HG02571 (cell line): ENCODE data around the gene TMEM45A.
"Not testable (repeated sequence)": the region's sequence is repeated elsewhere in the genome, so short reads cannot be mapped to it uniquely, and the experiment has no call there.

Experiments used
- ATAC-seq: cut with Tn5 transposase; IDR thresholded peaks from one replicate; pipeline ENCODE4 v1.9.1; 2021; ENCODE audit warnings: mild to moderate bottlenecking, moderate library complexity; ENCODE audit not compliant: unreplicated experiment

Gene TMEM45A

DNA sequence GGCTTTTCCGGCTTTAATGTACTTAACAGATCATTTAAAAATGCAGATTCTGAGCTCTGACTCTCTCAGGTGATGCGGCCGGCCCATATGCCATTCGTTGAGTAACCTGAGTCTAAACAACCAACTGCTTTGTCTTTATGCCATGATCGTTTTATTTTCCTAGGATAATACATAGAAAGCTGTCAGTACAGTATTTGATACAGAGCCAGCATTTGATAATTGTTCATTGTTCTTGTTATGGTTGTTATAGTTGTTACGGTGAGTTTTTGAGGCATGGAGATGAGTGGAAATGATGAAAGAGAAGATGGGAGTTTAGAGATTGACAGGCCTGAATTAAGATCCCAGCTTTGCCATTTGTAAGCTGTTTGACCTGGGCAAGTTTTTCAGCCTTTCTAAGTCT lies 40.0 kb downstream of the TMEM45A start:
- ATAC-seq, result no peak

- no peak for ATAC-seq
Observed at GRCh38 chr3:100533176-100533575, 40.8 kb downstream of the TMEM45A start.

GRCh38 chr3:100535610-100535943 lies 43.2 kb downstream of the TMEM45A start:
- no peak for ATAC-seq

GRCh38 chr3:100536093-100536492 lies 43.7 kb downstream of the TMEM45A start:
- no peak for ATAC-seq

GRCh38 chr3:100537646-100538338 lies 45.4 kb downstream of the TMEM45A start:
- no peak for ATAC-seq

DNA sequence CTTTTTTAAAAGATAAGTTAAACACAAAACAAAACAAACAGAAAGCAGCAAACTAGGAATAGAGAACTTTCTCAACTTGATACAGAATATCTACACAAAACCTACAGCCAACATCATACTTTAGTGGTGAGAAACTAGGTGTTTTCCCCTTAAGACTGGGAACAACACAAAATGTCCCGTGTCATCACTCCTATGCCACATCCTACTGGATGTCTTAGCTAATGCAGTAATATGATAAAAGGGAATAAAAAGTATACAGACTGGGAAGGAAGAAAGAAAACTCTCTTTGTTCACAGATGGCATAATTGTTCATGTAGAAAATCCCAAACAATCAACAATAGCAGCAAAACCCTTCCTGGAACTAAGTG lies 45.9 kb downstream of the TMEM45A start:
- ATAC-seq, result no peak

DNA sequence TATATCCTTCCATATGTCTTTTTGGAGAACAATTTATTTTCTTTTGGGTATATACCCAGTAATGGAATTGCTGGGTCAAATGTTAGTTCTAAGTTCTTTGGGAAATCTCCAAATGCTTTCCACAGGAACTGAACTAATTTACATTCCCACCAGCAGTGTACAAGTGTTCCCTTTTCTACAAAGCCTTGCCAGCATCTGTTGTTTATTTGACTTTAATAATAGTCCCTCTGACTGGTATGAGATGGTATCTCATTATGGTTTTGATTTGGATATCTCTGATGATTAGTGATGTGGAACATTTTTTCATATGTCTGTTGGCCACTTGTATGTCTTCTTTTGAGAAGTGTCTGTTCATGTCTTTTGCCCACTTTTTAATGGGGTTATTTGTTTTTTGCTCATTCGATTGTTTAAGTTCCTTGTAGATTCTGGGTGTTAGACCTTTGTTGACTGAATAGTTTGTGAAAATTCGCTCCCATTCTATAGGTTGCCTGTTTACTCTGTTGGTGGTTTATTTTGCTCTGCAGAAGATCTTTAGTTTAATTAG lies 48.4 kb downstream of the TMEM45A start:
- no peak for ATAC-seq

- ATAC-seq, result not testable (repeated sequence)
Observed at GRCh38 chr3:100541428-100541827, 49.0 kb downstream of the TMEM45A start.

DNA sequence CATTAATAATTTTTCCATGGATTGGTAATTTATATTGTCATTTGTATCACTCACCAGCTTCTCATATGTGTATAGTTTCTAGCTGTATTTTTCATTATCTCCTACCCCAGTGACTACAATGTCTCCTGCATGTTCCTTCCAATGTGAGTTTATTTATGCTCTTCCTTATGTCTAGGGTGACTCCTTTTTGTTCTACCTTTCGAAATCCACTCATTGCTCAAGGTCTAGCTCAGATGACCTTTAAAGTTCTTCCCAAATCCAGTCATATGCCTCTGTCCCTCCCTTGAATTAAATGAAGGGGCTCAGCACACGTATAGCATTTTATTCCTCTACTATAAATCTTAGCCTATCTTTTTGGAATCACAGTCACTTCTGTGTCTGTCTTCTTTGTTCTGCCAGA lies 53.0 kb downstream of the TMEM45A start:
- no peak for ATAC-seq

DNA sequence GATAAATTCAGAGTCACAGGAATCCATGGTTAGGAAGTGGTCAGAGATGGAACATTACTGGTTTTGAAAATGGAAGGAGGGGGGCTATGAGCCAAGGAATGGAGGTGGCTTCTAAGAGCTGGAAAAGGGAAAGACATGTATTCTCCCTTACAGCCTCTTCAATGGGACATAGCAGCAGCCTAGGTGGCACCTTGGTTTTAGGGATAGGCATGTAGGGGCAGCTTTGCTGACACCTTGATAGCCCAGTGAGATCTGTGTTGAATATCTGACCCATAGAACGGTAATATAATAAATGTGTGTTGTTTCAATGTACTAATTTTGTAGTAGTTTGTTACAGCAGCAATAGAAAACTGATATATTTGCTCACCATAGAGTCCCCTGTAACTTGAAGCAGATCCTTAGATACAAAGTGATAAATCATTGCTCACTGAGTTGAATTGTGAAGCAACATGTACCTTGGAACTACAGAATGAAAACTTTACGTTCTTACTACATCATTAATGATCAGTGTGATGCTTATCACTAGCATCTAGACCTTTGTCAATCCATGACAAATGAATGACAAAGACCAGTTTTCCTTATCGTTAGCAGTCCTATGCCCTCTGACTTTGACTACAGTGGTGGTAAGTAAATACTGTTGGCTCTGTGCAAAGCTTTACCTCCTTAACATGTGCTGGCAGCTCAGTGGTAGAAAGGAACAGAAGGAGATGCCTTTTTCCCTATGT lies 53.8 kb downstream of the TMEM45A start:
- ATAC-seq, result no peak

DNA sequence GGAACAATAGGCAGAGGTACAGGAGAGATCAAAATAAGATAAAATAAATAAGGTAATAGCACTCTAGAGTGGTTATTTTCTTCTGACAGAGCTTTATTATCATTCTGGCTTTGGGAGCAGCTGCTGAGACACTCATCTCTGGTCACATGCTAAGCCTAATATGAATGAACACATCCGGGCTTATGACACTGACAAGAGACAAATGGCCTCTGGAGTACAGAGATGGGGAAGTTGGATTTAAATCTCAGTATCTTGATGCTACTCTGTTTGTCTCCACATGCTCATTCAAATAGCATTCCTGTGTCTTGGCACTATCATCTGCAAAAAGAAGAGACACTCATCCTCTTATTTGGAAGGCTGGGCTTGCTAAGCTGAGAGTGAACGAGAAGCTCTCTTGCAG lies 55.6 kb downstream of the TMEM45A start:
- no peak for ATAC-seq

DNA sequence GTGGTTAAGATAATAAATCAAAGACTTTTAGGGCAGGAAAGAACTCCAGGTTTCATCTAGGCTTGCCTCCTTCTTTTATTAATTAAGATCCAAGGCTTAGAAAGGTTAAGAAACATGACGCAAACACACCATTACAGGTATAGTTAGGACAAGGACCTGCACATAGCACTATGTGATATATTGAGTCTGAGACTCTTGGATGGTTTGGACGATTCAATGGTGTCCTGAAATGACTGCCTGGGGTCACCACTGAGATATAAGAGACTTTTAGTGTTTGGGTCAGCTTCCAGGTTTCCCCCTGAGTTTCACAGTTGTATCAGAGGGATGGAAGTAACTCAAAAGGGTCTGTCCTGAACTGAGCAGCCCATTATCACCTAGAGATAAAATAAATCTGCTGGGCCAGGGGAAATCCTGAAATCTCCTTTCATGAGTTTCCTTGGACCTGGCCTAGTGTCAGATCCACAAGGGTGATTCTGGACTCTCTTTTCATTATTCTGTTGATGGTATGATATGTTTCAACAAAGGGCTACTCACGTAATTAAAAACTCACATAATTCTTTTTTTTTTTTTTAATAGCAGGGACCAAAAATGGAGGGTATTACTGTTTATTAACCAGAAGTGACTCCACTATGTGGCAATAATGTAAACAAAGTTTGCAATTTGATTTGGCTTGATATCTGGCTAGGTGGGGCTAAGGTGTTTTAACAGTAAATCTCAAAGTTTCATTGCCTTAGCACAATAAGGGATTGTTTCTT lies 61.4 kb downstream of the TMEM45A start:
- no peak for ATAC-seq

DNA sequence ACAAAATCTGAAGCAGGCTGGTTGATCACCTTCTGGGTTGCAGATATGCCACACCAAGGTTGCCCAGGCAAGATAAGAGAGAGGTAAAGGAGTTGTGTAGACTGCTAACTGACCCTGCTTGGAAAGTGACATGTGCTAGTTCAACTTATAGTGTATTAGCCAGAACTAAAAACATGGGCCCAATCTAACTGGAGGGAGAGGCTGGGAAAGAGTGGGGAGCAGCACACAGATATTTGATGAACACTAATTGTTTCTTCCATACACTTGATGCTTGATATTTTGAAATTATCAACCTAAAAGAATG lies 61.9 kb downstream of the TMEM45A start:
- no peak for ATAC-seq

- no peak for ATAC-seq
Observed at GRCh38 chr3:100556673-100557310, 64.4 kb downstream of the TMEM45A start.

DNA sequence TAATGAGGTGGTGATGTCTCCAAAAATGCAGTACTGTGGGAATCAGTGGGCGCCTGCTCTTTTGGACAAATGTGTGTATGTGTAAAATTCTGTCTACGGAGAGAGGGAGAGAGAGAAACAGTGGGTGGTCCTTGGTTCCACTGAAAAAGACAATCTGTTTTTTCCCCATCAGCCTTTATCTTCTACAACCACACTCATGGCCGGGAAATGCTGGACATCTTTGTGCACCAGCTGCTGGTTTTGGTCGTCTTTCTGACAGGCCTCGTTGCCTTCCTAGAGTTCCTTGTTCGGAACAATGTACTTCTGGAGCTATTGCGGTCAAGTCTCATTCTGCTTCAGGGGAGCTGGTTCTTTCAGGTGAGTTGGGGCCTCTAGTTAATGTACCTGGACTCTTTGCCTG lies 65.8 kb downstream of the TMEM45A start:
- ATAC-seq, result no peak

GRCh38 chr3:100560426-100560825 lies 68.0 kb downstream of the TMEM45A start:
- ATAC-seq, result no peak

DNA sequence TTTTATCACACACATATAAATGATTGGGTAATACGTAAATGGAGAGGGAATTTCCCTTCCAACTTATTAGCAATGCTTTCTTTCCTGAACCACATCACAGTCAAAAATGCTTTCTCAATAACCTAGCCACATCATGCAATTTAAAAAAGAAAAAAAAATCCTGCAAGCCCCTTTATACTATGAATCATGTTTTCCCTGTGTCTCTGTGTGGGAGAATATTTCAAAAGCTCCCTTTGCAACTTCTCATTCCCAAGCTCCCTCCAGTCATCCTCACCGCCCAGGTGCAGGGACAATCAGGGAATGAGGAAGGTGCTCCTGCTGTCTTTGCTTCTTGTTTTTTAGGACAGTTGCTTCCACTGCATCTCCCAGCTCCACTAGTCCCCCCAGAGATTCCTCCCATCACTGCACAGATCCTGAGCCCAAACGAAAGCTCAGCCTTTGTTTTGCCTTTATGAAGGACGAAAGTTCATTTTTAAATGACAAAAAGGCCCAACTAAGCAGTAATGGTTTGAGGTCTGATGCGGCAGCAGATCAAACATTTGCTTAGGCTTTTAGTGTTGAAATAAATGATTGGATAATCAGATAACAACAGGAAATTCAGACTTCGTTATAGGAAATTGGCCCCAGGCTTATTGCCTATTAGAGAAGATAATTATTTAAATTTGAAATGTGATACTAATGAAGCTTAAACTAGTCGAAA lies 69.2 kb downstream of the TMEM45A start:
- no peak for ATAC-seq

DNA sequence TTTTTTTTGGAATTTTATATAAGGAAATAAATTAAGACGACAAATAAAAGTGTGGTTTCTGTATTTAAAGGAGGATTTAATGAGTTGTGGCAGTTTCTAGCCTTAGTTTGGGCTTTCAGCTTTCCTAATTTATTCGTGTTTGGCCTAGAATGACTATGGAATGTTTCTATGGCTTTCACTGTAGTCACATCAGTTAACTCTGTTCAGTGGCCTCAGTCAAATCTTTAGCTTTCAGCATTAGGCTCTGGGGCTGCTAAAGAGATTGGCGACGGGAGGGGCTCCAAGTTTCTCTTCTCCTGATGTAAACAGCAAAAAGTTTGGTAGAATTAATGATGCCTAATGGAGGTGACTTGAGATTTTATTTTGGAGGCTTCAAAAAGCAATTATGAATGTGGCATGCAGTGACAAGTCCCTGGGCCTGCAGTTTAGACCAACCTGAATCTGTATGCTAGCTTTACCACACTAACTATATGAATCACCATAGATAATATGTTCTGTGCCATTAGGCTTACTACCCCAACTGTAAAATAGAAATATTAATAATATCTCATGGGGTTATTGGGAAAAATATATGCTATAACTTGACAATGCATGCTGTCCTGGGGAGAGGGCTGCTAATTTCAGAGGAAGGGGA lies 69.9 kb downstream of the TMEM45A start:
- no peak for ATAC-seq

DNA sequence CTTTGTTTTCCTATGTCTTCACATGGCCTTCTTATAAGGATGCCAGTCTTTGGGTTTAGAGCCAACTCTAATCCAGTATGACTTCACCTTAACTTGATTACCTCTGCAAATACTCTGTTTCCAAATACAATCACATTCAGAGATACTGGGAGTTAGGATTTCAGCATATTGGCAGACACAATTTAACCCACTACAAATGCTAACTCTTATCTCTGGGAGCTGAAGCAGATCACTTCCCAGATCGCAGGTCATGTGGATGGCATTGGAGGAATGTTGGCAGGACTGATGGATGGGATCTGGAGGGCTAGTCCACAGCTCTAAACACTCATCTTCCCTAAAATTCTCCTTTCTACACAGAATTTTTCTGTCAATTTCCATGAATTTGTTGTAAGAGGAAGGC lies 70.8 kb downstream of the TMEM45A start:
- ATAC-seq, result no peak

- no peak for ATAC-seq
Observed at GRCh38 chr3:100563652-100564211, 71.3 kb downstream of the TMEM45A start.
